AG04449 (cell line): ENCODE data around the gene CFAP57.

Experiments used
- CTCF ChIA-PET: fragments of 350-600 bp; formaldehyde crosslinking; extraction: SDS; loops from one replicate; lab custom pipeline; 2021; ENCODE audit warnings: antibody characterized with exemption; lab: Yijun Ruan, JAX
- POLR2A ChIA-PET: fragments of 400-600, 350-600 bp; formaldehyde crosslinking; extraction: SDS; loops from one replicate; lab custom pipeline; 2020; ENCODE audit warnings: antibody characterized with exemption, inconsistent platforms; lab: Yijun Ruan, JAX
- DNase-seq: peaks from one replicate; pipeline ENCODE4 v3.0.0-alpha.2; 2010; ENCODE audit warnings: low read depth, low spot score
- H3K4me3 ChIP-seq: 2 replicates; pipeline ENCODE4 v1.5.1; 2011; ENCODE audit warnings: low read depth, mild to moderate bottlenecking, control low read depth, low read length
- CTCF ChIP-seq: IDR thresholded peaks from one replicate; pipeline ENCODE4 v1.5.1; 2011; ENCODE audit warnings: mild to moderate bottlenecking, moderate library complexity, low read length, control low read depth, inconsistent platforms; ENCODE audit not compliant: insufficient read depth; ENCODE audit errors: missing control alignments

CFAP57 gene

GRCh38 chr1:43274804-43275180, 102.7 kb downstream of the CFAP57 start:
- TF ChIP-seq CTCF, result no peak
- ChIA-PET CTCF (interaction anchor here (1.2 kb wide), 1 partner anchor 10 kb away, joined by 3 read pairs; no protein-coding TSS in a partner anchor), POLR2A (no interaction called here)
- no peak for DNase-seq
- H3K4me3 ChIP-seq, result no peak overlapping the region

GRCh38 chr1:43275826-43276620, 103.9 kb downstream of the CFAP57 start:
- ChIA-PET CTCF (interaction anchor here (1.2 kb wide), 1 partner anchor 8 kb away, joined by 3 read pairs; no protein-coding TSS in a partner anchor), POLR2A (no interaction called here)

GRCh38 chr1:43276673-43277072, 104.5 kb downstream of the CFAP57 start:
- no peak overlapping the region for H3K4me3 ChIP-seq
- TF ChIP-seq CTCF, result no peak
- ChIA-PET POLR2A (no interaction called here), CTCF (no interaction called here)
- DNase-seq, result no peak

More at GRCh38 chr1:43275826-43276620, 103.9 kb downstream of the CFAP57 start:
- no peak overlapping the region for H3K4me3 ChIP-seq
- DNase-seq, result no peak
- TF ChIP-seq CTCF, result no peak

- ChIA-PET POLR2A (interaction anchor here (0.5 kb wide), 1 partner anchor 18 kb away, joined by 3 read pairs; no protein-coding TSS in a partner anchor), CTCF (no interaction called here)
- no peak overlapping the region for H3K4me3 ChIP-seq
- DNase-seq, result no peak
- no peak for TF ChIP-seq CTCF
Observed at GRCh38 chr1:43277116-43277876, 105.2 kb downstream of the CFAP57 start.

GRCh38 chr1:43279161-43279560, 107.0 kb downstream of the CFAP57 start:
- DNase-seq, result no peak
- TF ChIP-seq CTCF, result no peak
- no peak overlapping the region for H3K4me3 ChIP-seq
- ChIA-PET CTCF (no interaction called here), POLR2A (no interaction called here)

- ChIA-PET CTCF (interaction anchor here (0.7 to 1.1 kb wide), 2 partner anchors 9 to 78 kb away, joined by 3 read pairs; no protein-coding TSS in a partner anchor), POLR2A (no interaction called here)
- H3K4me3 ChIP-seq, result no peak overlapping the region
- no peak for DNase-seq
- no peak for TF ChIP-seq CTCF
Observed at GRCh38 chr1:43279666-43280065, 107.5 kb downstream of the CFAP57 start.
